Anterior cingulate cortex (tissue), 58 donors: ENCODE results near the gene CYTH4.

Experiments used
- DNase-seq, 58 donors: peaks; one replicate each; lab custom pipeline; 2025; lab: John Stamatoyannopoulos, UW

CYTH4 gene

GRCh38 chr22:37305887-37306286, 23.6 kb downstream of the CYTH4 start:
- no peak for DNase-seq

- DNase-seq = no peak
Observed at GRCh38 chr22:37306494-37306829, 24.2 kb downstream of the CYTH4 start.

- DNase-seq = no peak
Observed at GRCh38 chr22:37308385-37309200, 26.3 kb downstream of the CYTH4 start.

GRCh38 chr22:37309211-37310074, 27.1 kb downstream of the CYTH4 start:
- no peak for DNase-seq

- no peak for DNase-seq
Observed at GRCh38 chr22:37310075-37310606, 27.8 kb downstream of the CYTH4 start.

- peak in 2 of 58 donors; percentile 12 to 29 for DNase-seq
Observed at GRCh38 chr22:37310815-37311595, 28.7 kb downstream of the CYTH4 start.

- DNase-seq = no peak
Observed at GRCh38 chr22:37311761-37312312, 29.5 kb downstream of the CYTH4 start.

GRCh38 chr22:37312549-37313183, 30.4 kb downstream of the CYTH4 start:
- DNase-seq = no peak

- no peak for DNase-seq
Observed at GRCh38 chr22:37313376-37314314, 31.3 kb downstream of the CYTH4 start.

- DNase-seq = no peak
Observed at GRCh38 chr22:37314315-37315074, 32.2 kb downstream of the CYTH4 start.

GRCh38 chr22:37316405-37316804, 34.1 kb downstream of the CYTH4 start:
- no peak for DNase-seq

GRCh38 chr22:37316875-37317371, 34.6 kb downstream of the CYTH4 start:
- peak in 52 of 58 donors; percentile 20 to 85 (median 56) for DNase-seq

GRCh38 chr22:37317698-37318210, 35.4 kb downstream of the CYTH4 start:
- no peak for DNase-seq

GRCh38 chr22:37318364-37319109, 36.2 kb downstream of the CYTH4 start:
- DNase-seq = no peak

GRCh38 chr22:37319469-37319868, 37.2 kb downstream of the CYTH4 start:
- DNase-seq = no peak
